Measurements from ENCODE around the gene NUDC. TPM values are rescaled to one million over a fixed set of nuclear protein-coding genes. Genes with fewer than 3 reads are reported as not detected.

Gene NUDC
- total RNA-seq, 4 donors from 2014 or later, result 20.6 to 133 (median 41.0) TPM

- Histone ChIP-seq H3K4me3 (no peak overlapping the region), H3K9me3 (no peaks in the 10 kb centered on the region), H3K4me1 (no peaks in the 10 kb centered on the region), H3K36me3 (no peaks in the 10 kb centered on the region), H3K27me3 (no peaks in the 10 kb centered on the region), H3K27ac (no peak overlapping the region)
- TF ChIP-seq POLR2A (IDR thresholded peaks at IDR 0.05) (no peak), CTCF (IDR thresholded peaks at IDR 0.05) (no peak)
- DNase-seq, result no peak
- intact Hi-C loops (cut with DNase I; ENCODE audit: low total_unique reads), result no loop called here
Measured at GRCh38 chr1:26882696-26883463, 38.7 kb upstream of the NUDC start.

- no peaks in the 10 kb centered on the region for H3K36me3 ChIP-seq
- no peaks in the 10 kb centered on the region for H3K4me1 ChIP-seq
- intact Hi-C loops (cut with DNase I; ENCODE audit: low total_unique reads), result no loop called here
- H3K27me3 ChIP-seq, result no peaks in the 10 kb centered on the region
- DNase-seq, result no peak
- no peak for TF ChIP-seq POLR2A (IDR thresholded peaks at IDR 0.05)
- peak in 2 of 4 experiments; percentile 6 for TF ChIP-seq CTCF (IDR thresholded peaks at IDR 0.05)
- H3K27ac ChIP-seq, result no peak overlapping the region
- H3K9me3 ChIP-seq, result no peaks in the 10 kb centered on the region
- H3K4me3 ChIP-seq, result no peak overlapping the region
Measured at GRCh38 chr1:26887125-26887524, 34.4 kb upstream of the NUDC start.

- Histone ChIP-seq H3K9me3 (no peaks in the 10 kb centered on the region), H3K36me3 (no peaks in the 10 kb centered on the region), H3K4me3 (no peak overlapping the region), H3K4me1 (no peaks in the 10 kb centered on the region), H3K27ac (no peak overlapping the region), H3K27me3 (no peaks in the 10 kb centered on the region)
- DNase-seq, result no peak
- intact Hi-C loops (cut with DNase I; ENCODE audit: low total_unique reads), result no loop called here
- TF ChIP-seq CTCF (IDR thresholded peaks at IDR 0.05) (no peak), POLR2A (IDR thresholded peaks at IDR 0.05) (no peak)
Measured at GRCh38 chr1:26888231-26888630, 33.3 kb upstream of the NUDC start.

- Histone ChIP-seq H3K9me3 (no peaks in the 10 kb centered on the region), H3K27me3 (no peaks in the 10 kb centered on the region), H3K36me3 (no peaks in the 10 kb centered on the region), H3K4me3 (peak within 1 kb of the TSS; percentile 73 to 79), H3K4me1 (no peaks in the 10 kb centered on the region), H3K27ac (peak within 1 kb of the TSS; percentile 85 to 89)
- peak; percentile 64 to 74 for DNase-seq
- TF ChIP-seq CTCF (IDR thresholded peaks at IDR 0.05) (no peak), POLR2A (IDR thresholded peaks at IDR 0.05) (peak; percentile 42 to 57)
- intact Hi-C loops (cut with DNase I; ENCODE audit: low total_unique reads), result no loop called here
Measured at GRCh38 chr1:26889551-26890466, 31.7 kb upstream of the NUDC start, which contains the start of gene GPN2. Gene GPN2 (minus strand): TSS chr1:26890283. CDS start chr1:26890096, 187 bp downstream.

GRCh38 chr1:26890467-26890796, 31.1 kb upstream of the NUDC start:
- Histone ChIP-seq H3K4me1 (no peaks in the 10 kb centered on the region), H3K27me3 (no peaks in the 10 kb centered on the region), H3K27ac (peak overlapping the region; percentile 85 to 89), H3K9me3 (no peaks in the 10 kb centered on the region), H3K4me3 (peak overlapping the region; percentile 73 to 79), H3K36me3 (no peaks in the 10 kb centered on the region)
- TF ChIP-seq POLR2A (IDR thresholded peaks at IDR 0.05) (no peak), CTCF (IDR thresholded peaks at IDR 0.05) (no peak)
- intact Hi-C loops (cut with DNase I; ENCODE audit: low total_unique reads), result no loop called here
- DNase-seq, result no peak

Measured in uterus (tissue), 4 donors.